Activated T-cell treated with anti-CD3 and anti-CD28 coated beads for 24 hours (primary cell): ENCODE data around the gene ZCWPW1.
"Not testable (repeated sequence)": the region's sequence is repeated elsewhere in the genome, so short reads cannot be mapped to it uniquely, and the experiment has no call there.

Experiments used
- DNase-seq: peaks from one replicate; pipeline ENCODE4 v3.0.0-alpha.2; 2020; ENCODE audit warnings: low read depth

The ZCWPW1 gene

GRCh38 chr7:100372256-100372655, 56.2 kb downstream of the ZCWPW1 start:
- no peak for DNase-seq

GRCh38 chr7:100371561-100372171, 56.8 kb downstream of the ZCWPW1 start:
- DNase-seq = no peak

GRCh38 chr7:100370746-100371145, 57.8 kb downstream of the ZCWPW1 start:
- DNase-seq = no peak

DNA sequence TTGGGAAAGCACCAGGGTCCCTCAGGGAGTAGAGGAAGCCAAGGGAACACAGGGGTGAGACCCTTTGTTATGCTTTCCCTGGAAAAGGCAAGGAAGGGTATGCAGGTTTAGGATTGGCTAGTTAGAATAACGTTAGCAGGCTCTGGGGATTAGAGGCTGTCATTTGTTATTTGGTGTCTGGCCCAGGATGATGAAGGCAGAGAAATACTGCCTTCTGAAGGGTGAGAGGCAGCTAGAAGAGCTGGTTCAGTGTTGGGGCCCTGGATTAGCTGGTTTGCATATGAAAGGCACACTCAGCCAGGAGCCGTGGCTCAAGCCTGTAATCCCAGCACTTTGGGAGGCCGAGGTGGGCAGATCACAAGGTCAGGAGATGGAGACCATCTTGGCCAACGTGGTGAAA, 58.2 kb downstream of the ZCWPW1 start:
- no peak for DNase-seq

DNA sequence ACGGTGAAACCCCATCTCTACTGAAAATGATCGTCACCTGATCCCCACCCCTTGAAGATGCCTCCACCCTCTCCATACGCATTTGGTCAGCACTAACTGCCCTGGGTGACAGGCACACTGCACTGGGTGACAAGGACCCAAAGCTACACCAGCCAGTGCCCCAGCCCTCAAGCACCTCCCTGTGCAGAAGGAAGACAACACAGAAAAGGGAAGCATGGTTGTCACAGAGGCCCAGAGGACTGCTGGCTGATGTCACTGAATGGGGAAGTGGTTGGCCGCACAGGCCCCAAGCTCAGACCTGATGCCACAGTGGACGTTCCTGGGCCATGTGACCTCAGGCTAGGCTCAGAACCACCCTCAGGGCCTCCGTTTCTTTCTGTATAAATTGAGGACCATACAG, 59.4 kb downstream of the ZCWPW1 start:
- DNase-seq = no peak

DNA sequence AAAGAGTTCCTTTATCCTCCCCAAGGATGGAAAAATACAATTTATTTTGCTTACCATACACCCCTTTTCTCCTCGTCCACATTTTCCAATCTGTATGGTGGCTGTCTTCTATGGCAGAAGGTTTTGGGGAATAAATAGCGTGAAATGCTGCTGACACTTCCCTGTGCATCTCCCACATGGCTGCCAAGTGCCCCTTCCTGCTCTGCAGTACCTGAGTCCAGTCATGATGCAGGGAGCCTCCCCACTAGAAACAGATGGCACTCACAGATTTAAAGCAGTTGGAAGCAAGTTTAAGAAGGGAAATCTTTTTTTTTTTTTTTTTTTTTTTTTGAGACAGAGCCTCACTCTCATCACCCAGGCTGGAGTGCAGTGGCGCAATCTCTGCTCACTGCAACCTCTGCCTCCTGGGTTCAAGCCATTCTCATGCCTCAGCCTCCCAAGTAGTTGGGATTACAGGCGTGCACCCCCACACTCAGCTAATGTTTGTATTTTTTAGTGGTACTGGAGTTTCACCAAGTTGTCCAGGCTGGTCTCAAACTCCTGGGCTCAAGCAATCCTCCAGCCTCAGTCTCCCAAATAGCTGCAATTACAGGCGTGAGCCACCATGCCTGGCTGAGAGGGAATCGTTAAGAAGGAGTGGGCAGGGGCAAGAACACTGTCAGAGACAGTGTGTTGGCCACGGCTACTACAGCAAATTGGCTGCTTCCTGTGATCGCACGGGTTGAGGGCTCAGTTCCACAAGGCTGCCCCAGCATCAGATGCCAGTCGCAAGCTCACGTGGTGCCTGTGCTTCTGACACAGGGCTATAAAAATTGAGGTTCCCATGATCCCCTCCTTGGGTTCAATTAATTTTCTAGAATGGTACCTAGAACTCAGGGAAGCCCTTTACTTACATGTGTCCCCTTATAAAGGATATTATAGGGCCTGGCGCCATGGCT, 60.6 kb downstream of the ZCWPW1 start:
- DNase-seq = no peak

DNA sequence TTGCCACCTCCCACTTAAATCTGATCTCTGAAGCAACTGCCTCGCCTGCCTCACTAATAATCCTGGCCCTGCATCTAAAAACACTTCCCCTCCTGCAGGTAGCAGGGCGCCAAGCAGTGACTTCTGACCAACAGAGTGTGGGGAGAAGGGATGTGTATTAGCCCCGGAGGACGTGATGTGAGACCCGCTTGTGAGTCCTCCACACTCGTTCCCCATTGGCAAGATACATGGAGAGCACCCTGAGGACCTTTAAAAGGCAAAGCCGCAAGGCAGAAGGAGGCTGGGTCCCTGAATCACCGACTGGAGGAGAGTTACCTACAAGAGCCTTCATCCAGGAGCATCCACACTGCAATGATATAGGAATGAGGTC, 61.3 kb downstream of the ZCWPW1 start:
- no peak for DNase-seq

DNA sequence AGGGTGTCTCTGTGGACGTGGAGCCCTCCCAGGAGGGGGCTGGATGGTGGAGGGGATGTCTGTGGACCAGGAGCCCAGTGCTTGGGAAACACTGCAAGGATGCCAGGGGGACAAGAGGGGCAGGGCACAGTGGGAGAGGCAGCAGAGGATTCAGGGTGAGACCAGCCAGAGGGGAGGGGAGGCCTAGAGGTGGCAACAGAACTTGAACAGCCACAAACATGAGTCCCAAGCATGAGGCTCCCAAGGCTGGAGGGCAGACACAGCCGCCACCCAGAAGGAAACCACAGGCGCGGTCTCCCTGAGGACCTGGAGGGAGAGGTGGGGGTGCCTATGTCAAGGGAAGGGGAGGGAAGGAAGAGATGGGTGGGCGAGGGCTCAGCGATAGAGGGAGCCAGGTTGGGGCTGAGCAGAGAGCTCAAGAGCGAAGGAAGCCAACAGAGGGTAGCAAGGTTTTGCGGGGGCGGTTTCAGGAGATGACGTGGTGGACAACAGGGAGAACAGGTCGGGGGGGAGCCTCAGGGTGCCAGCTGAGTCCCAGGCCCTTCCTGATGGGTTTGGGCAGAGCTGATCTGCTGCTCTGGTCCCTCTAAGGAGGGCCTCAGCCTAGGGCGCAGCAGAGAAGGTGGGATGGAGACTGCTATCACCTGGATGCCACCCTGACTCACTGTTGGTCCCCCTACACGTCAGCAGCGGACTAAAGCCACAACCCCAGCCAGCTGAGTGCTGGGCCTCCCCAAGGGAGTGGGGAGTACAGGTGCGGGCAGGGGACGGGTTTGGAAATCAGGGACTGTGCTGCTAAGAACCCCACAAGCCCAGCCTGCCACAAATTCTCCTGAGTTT, 61.9 kb downstream of the ZCWPW1 start:
- DNase-seq = no peak

GRCh38 chr7:100365998-100366367, 62.5 kb downstream of the ZCWPW1 start:
- DNase-seq = not testable (repeated sequence)

GRCh38 chr7:100364480-100364879, 64.0 kb downstream of the ZCWPW1 start:
- DNase-seq = no peak

DNA sequence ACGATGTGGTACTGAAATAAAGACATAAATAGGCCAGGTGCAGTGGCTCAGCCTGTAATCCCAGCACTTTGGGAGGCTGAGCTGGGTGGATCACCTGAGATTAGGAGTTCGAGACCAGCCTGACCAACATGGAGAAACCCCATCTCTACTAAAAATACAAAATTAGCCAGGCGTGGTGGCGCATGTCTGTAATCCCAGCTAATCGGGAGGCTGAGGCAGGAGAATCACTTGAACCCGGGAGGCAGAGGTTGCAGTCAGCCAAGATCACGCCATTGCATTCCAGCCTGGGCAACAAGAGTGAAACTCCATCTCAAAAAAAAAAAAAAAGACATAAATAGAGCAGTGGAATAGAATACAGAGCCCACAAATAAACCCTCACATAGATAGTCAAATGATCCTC, 64.7 kb downstream of the ZCWPW1 start:
- not testable (repeated sequence) for DNase-seq

DNA sequence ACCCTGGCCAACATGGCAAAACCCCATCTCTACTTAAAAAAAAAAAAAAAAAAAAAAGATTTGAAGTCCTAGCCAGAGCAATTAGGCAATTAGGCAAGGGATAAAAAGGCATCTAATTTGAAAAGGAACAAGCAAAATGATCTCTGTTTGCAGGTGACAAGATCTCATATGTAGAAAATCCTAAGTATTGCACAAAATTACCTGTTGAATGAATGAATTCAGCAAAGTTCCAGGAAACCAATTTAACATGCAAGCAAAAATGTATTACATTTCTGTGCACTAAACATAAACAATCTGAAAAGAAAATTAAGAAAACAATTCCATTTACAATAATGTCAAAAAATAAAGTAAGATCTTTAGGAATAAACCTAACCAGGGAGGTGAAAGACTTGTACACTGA, 65.4 kb downstream of the ZCWPW1 start:
- DNase-seq = no peak

GRCh38 chr7:100360135-100360854, 68.2 kb downstream of the ZCWPW1 start:
- no peak for DNase-seq

DNA sequence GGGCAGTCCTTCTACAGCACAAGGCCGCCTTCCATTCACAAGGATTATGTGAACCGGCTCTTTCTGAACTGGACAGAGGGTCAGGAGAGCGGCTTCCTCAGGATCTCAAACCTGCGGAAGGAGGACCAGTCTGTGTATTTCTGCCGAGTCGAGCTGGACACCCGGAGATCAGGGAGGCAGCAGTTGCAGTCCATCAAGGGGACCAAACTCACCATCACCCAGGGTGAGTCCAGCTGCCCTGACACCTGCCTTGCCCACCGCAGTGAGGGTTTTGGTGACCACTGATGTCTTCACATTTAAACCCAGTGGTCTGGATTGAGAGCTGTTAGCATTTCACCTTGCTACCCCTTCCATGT, 69.7 kb downstream of the ZCWPW1 start:
- no peak for DNase-seq

DNA sequence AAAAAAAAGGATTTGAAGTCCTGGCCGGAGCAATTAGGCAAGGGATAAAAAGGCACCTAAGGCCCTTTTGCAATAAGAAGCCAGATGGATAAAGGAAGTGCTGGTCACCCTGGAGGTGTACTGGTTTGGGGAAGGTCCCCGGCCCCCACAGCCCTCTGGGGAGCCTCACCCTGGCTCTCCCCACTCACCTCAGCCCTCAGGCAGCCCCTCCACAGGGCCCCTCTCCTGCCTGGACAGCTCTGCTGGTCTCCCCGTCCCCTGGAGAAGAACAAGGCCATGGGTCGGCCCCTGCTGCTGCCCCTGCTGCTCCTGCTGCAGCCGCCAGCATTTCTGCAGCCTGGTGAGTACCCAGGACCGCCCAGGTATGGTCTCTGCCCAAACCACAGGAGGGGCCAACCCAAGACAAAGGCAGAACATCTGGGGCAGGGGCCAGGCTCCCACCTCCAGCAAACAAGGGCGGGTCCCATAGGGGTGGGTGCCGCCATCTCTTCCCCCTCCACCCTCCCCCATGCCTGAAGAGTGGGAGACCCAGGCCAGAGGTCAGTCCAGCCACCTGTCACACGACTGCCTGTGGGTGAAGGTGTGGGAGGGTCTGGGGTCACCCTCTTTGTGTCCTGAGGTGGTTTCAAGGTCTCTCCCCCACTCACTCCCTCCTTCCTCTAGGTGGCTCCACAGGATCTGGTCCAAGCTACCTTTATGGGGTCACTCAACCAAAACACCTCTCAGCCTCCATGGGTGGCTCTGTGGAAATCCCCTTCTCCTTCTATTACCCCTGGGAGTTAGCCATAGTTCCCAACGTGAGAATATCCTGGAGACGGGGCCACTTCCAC, 70.3 kb downstream of the ZCWPW1 start, which contains the start of gene PILRB:
Gene PILRB, plus strand, starts transcription at position 91 of the 830 bp plus-strand sequence. Its CDS starts 186 bp downstream, at position 277.
- no peak for DNase-seq

DNA sequence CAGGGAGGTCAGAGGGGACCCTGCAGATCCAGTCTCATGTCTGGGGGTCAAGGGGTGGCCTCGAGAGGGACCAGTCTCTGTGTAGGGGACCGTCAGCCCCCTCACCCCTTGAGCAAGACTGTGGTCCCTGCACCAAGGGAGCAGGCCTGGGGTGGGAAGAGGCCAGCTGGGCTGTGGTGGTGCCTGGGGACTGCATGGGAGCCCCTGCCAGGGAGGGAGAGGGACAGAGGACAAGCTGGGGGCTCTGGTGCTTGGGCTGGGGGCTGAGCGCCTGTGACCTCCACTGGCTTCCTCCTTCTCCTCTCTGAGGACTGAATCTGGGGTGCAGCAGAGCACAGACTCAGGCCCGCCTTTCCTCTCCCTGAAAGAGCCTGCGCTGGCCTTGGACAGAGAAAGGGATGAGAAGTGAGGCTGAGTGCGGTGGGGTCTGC, 71.4 kb downstream of the ZCWPW1 start:
- DNase-seq = no peak

GRCh38 chr7:100356416-100357068, 72.0 kb downstream of the ZCWPW1 start:
- no peak for DNase-seq

- no peak for DNase-seq
These were observed 74.7 kb downstream of the ZCWPW1 start for GRCh38 chr7:100353685-100354330.

- no peak for DNase-seq
These were observed 75.4 kb downstream of the ZCWPW1 start for GRCh38 chr7:100352984-100353684.
